ENCODE data around the gene ROPN1B.
"Not testable (repeated sequence)": the region's sequence is repeated elsewhere in the genome, so short reads cannot be mapped to it uniquely, and the experiment has no call there.

ROPN1B gene

GRCh38 chr3:125958511-125959316 is 10.3 kb upstream of the ROPN1B start:
- DNase-seq = no peak

GRCh38 chr3:125959317-125960065 is 9.5 kb upstream of the ROPN1B start:
- DNase-seq = no peak

GRCh38 chr3:125960066-125960424 is 8.9 kb upstream of the ROPN1B start:
- no peak for DNase-seq

- no peak for DNase-seq
Observed at GRCh38 chr3:125960456-125961288, 8.3 kb upstream of the ROPN1B start.

GRCh38 chr3:125961289-125961589 is 7.7 kb upstream of the ROPN1B start:
- DNase-seq = no peak

GRCh38 chr3:125963834-125964233 is 5.1 kb upstream of the ROPN1B start:
- DNase-seq = not testable (repeated sequence)

DNA sequence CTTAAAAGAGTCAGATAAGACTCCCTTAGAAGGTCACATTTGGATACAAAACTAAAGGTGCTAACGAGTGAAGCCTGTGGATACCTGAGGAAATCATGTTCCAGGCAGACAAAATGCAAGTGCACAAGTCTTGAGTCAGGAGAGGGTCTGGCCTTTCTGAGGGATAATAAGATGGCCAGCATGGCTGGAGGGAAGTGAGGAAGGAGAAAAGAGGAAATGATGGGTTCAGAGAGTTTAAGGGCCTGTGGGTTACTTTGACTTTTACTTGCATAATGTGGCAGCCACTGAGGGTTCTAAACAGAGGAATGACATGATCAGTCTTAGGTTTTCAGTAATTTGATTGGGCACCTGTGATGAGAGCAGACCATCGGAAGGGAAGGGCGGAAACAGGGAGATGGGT is 3.5 kb upstream of the ROPN1B start:
- no peak for DNase-seq

GRCh38 chr3:125967156-125967555 is 1.8 kb upstream of the ROPN1B start:
- DNase-seq = peak; percentile 36

DNA sequence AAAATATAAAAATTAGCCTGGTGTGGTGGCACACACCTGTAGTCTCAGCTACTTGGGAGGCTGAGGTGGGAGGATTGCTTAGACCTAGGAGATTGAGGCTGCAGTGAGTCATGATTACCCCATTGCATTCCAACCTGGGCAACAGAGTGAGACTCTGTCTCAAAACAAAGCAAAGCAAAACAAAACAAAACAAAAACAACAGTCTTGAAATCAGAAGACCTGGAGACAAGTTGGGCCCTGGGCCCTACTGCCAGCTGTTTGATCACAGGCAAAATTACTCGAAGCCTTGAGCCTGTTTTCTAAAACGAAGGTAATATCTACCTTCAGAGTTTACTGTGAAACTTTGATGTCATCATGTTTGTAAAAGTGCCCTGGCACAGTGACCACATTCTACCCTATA is 857 bp upstream of the ROPN1B start:
- not testable (repeated sequence) for DNase-seq

GRCh38 chr3:125971997-125972944 is 3.3 kb downstream of the ROPN1B start:
- peak; percentile 55 for DNase-seq

DNA sequence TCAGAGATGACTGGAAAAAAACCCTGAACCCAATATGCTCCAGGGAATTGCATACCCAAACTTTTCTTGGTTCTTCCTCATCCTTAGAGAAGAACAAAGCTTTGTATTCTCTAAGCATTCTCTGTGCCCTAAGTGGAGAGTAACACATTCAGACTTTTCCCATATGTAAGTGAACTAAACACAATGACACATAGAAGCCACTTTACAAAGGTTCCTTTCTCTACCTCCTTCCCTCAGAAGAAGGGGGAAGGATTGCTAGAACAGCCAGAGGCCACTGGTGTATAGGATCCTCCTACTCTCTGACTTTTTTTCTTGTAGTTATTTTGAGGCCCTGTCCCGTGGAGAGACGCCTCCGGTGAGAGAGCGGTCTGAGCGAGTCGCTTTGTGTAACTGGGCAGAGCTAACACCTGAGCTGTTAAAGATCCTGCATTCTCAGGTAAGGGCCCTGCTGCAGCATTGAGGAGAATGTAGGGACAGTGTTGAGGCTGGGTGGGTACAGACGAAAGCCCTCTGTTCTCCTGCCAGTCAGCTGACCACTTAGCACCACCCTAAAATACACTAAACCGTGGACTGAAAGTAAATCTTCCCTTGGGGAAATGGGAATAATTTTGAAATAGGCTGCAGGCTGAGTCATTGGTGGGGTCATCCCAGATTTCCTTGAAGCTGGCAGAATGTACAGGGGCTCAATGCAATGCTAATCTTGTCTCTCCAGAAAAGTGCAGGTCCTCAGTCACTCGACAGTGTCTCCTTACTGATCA is 6.4 kb downstream of the ROPN1B start:
- not testable (repeated sequence) for DNase-seq

- DNase-seq = not testable (repeated sequence)
Observed at GRCh38 chr3:125976003-125976390, 7.0 kb downstream of the ROPN1B start.

GRCh38 chr3:125977104-125977503 is 8.1 kb downstream of the ROPN1B start:
- not testable (repeated sequence) for DNase-seq

- DNase-seq = not testable (repeated sequence)
Observed at GRCh38 chr3:125984951-125985350, 16.0 kb downstream of the ROPN1B start.

DNA sequence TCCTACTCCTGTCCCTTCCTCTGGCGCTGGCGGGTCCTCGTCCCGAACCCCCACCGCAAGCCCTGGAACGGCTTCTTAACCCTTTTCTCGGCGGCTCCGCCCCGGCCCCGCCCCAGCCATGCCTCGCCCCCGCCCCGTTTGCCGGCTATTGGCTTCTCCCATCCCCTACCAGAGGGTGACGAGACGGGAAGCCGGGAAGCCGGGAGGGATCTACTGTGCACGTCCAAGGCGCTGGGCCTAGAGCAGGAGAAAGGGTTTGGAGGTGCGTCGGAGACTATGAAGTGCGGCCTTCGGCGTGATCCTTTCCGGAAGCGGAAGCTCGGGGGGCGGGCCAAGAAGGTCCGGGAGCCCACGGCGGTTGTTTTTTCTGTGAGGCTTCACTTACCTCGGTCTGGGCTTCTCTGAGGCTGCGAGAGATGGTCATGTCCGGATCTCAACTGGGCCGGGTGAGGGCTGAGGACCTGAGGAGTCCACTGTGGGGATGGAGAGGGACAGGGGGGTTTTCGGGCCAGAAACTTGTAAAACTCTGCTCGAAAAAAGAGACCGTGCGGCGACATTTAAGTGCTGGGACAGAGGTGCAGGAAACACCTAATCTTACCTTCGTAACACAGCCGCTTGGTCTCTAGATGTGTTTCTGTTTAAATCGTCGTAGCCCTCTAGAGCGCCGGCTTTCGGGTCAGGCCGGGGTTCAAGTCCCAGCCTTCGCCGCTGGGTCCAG is 21.4 kb downstream of the ROPN1B start:
- DNase-seq = peak; percentile 88

DNA sequence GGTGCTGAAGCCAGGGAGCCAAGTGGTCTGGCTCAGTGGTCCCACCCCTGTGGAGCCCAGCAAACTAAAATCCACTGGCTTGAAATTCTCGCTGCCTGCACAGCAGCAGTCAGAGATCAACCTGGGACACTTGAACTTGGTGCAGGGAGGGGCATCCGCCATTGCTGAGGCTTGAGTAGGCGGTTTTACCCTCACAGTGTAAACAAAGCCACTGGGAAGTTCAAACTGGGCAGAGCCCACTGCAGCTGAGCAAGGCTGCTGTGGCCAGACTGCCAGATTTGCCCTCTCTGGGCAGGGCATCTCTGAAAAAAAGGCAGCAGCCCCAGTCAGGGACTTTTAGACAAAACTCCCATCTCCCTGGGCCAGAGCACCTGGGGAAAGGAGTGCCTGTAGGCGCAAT is 27.8 kb downstream of the ROPN1B start:
- not testable (repeated sequence) for DNase-seq

DNA sequence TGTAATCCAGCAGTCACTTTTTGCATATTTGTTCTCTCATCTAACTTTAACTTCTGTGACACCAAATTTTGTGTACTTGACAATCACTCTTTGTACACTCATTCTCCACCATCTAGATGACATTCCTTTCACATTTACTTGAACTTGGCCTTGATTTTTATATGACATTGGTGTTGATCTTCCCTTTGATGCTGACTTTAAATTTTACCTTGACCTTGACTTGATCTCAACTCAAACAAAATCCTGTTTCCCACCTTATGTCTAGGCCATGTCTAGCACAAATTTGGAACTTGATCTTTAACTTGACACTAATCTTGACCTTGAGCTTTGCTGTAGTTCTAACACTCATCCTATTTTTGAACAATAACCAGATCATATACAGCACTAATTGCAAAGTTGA is 33.2 kb downstream of the ROPN1B start:
- DNase-seq = no peak

- no peak for DNase-seq
Observed at GRCh38 chr3:126003447-126004190, 34.6 kb downstream of the ROPN1B start.

- no peak for DNase-seq
Observed at GRCh38 chr3:126004217-126004616, 35.2 kb downstream of the ROPN1B start.

GRCh38 chr3:126004692-126005091 is 35.7 kb downstream of the ROPN1B start:
- no peak for DNase-seq

All from DMS79 treated with DMSO at 0.1 percent for 48 hours (cell line).